ENCODE measurements around the gene TMEM158. TPM values are rescaled to one million over a fixed set of nuclear protein-coding genes. Genes with fewer than 3 reads are reported as not detected.

TMEM158 gene
- polyA plus RNA-seq, 1 experiment = 24.7 TPM

DNA sequence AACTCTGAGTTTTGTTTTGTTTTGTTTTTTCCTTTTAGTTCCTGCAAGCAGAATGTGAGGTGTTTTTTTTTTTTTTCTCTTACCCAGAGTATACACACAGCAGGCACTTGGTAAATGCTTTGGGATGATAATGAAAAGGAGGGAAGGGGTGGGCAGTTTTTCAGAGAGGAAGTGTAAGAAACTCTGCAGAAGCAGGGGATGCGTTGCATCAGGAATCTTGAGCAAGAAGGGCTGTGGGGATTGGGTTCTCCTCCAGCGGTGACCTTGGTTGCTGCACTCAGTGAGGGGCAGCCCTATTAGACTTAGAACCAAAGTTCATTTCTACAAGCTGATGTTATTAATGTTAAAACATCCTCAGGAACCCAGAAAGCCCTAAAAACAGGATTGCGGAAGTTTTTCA, 32.2 kb upstream of the TMEM158 start:
- Histone ChIP-seq H3K9me3 (ENCODE audit: control insufficient read depth, insufficient read depth, low read length) (no peaks in the 10 kb centered on the region), H3K27ac (ENCODE audit: low read depth, low read length) (no peak overlapping the region), H3K27me3 (ENCODE audit: control insufficient read depth, insufficient read depth, low read length) (no peaks in the 10 kb centered on the region), H3K4me3 (ENCODE audit: low read depth, low read length) (no peak overlapping the region)
- CTCF ChIA-PET = no interaction called here
- POLR2A ChIA-PET = no interaction called here
- TF ChIP-seq, protein P1, sequence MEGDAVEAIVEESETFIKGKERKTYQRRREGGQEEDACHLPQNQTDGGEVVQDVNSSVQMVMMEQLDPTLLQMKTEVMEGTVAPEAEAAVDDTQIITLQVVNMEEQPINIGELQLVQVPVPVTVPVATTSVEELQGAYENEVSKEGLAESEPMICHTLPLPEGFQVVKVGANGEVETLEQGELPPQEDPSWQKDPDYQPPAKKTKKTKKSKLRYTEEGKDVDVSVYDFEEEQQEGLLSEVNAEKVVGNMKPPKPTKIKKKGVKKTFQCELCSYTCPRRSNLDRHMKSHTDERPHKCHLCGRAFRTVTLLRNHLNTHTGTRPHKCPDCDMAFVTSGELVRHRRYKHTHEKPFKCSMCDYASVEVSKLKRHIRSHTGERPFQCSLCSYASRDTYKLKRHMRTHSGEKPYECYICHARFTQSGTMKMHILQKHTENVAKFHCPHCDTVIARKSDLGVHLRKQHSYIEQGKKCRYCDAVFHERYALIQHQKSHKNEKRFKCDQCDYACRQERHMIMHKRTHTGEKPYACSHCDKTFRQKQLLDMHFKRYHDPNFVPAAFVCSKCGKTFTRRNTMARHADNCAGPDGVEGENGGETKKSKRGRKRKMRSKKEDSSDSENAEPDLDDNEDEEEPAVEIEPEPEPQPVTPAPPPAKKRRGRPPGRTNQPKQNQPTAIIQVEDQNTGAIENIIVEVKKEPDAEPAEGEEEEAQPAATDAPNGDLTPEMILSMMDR (IDR thresholded peaks at IDR 0.05; ENCODE audit: low read depth, low read length) = no peak
- DNase-seq (ENCODE audit: low read depth, low spot score) = no peak

DNA sequence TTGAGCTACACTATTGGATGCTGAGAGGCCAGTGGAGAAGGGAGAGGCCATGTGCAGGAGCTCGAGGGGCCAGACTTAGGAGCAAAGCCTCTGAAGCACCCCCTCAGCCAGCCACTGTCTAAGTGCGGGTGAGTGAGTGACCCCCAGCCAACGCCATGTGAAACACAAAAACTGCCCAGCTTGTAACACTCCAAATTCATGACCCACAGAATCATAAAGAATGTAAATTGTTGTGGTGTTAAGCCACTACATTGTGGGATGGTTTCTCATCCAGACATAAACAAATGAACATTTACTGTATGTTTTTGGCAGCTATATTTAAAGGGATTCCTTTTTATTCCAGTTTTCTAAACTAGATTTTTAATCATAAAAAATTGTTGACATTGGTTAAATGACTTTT, 27.2 kb upstream of the TMEM158 start:
- TF ChIP-seq, protein P1 (IDR thresholded peaks at IDR 0.05; ENCODE audit: low read depth, low read length) = no peak

DNA sequence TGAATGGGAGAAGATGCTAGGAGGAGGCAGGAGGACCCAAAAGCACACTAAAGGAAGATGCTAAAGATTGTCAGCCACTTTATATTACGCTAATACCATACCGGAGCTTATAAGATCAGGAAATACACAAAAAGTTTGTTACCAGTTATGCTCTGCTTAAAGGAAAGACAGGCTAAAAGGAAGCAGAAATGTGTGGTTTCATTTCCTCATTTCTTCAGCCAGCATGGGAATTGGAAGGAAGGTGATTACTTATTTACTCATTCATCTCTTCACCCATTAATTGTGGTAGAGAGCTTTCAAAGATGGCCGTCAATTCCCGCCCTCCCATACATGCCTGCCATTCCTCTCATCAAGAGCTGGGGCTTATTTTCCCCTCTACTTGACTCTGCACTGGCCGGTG, 26.7 kb upstream of the TMEM158 start:
- ChIA-PET CTCF (interaction anchor here (0.5 to 1.4 kb wide), 2 partner anchors 173 to 215 kb away, joined by 3 read pairs; no protein-coding TSS in a partner anchor), POLR2A (interaction anchor here (0.7 to 1.3 kb wide), 3 partner anchors 20 to 255 kb away, joined by 3 to 5 read pairs (median 4); no protein-coding TSS in a partner anchor)
- DNase-seq (ENCODE audit: low read depth, low spot score) = no peak
- TF ChIP-seq, protein P1 (IDR thresholded peaks at IDR 0.05; ENCODE audit: low read depth, low read length) = no peak
- H3K27me3 ChIP-seq (ENCODE audit: control insufficient read depth, insufficient read depth, low read length) = no peaks in the 10 kb centered on the region
- no peaks in the 10 kb centered on the region for H3K9me3 ChIP-seq (ENCODE audit: control insufficient read depth, insufficient read depth, low read length)
- no peak overlapping the region for H3K4me3 ChIP-seq (ENCODE audit: low read depth, low read length)
- peak overlapping the region; percentile 79 for H3K27ac ChIP-seq (ENCODE audit: low read depth, low read length)

More for the DNA sequence above, 27.2 kb upstream of the TMEM158 start:
- peak overlapping the region; percentile 79 for H3K27ac ChIP-seq (ENCODE audit: low read depth, low read length)
- H3K27me3 ChIP-seq (ENCODE audit: control insufficient read depth, insufficient read depth, low read length) = no peaks in the 10 kb centered on the region
- ChIA-PET POLR2A (interaction anchor here (0.6 to 1.3 kb wide), 5 partner anchors 20 to 254 kb away, joined by 3 to 6 read pairs (median 4); no protein-coding TSS in a partner anchor), CTCF (no interaction called here)
- H3K4me3 ChIP-seq (ENCODE audit: low read depth, low read length) = no peak overlapping the region
- H3K9me3 ChIP-seq (ENCODE audit: control insufficient read depth, insufficient read depth, low read length) = no peaks in the 10 kb centered on the region
- peak; percentile 62 for DNase-seq (ENCODE audit: low read depth, low spot score)

DNA sequence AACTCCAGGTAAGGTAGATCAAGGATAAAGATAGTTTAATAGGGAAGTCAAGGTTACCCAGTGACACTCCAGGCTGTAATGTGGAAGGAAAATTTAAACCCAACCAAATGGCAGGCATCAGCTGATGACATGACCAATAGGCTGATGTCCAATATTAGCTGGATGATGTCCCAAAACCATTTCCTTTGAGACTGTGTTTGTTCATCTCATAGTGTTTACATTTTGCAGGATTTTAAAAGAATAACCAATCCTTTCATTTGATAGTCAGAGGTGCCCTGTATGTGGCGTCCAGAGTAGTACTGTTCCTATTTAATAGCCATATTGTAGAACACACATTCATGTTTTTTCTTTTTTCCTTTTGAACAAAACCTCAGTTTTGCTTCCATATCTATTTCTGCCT, 23.3 kb upstream of the TMEM158 start:
- no peaks in the 10 kb centered on the region for H3K27me3 ChIP-seq (ENCODE audit: control insufficient read depth, insufficient read depth, low read length)
- DNase-seq (ENCODE audit: low read depth, low spot score) = no peak
- H3K27ac ChIP-seq (ENCODE audit: low read depth, low read length) = no peak overlapping the region
- CTCF ChIA-PET = interaction anchor here (0.5 kb wide), 1 partner anchor 16 kb away, joined by 5 read pairs; no protein-coding TSS in a partner anchor
- POLR2A ChIA-PET = no interaction called here
- H3K9me3 ChIP-seq (ENCODE audit: control insufficient read depth, insufficient read depth, low read length) = no peaks in the 10 kb centered on the region
- TF ChIP-seq, protein P1 (IDR thresholded peaks at IDR 0.05; ENCODE audit: low read depth, low read length) = no peak
- H3K4me3 ChIP-seq (ENCODE audit: low read depth, low read length) = no peak overlapping the region

DNA sequence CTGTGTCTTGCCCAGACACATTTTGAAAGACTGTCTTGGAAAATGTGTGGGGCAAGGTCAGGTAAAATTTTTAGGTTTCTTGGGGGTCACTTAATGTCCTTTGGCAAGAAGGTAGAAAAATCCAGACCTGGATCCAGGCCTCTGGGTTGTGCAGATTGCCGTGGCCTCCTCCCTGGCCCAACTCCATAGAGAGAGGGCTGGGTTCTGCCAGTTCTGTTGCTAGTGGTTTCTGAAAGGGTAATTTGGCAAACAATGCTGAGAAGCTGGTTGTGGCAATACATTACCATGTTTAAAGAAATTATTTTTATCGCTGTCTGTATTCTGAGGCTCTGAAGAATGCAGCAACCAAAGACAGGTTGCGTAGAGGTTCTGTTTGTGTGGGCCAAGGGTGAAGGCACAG, 20.2 kb upstream of the TMEM158 start:
- Histone ChIP-seq H3K27ac (ENCODE audit: low read depth, low read length) (no peak overlapping the region), H3K4me3 (ENCODE audit: low read depth, low read length) (no peak overlapping the region), H3K27me3 (ENCODE audit: control insufficient read depth, insufficient read depth, low read length) (no peaks in the 10 kb centered on the region), H3K9me3 (ENCODE audit: control insufficient read depth, insufficient read depth, low read length) (no peaks in the 10 kb centered on the region)
- ChIA-PET POLR2A (no interaction called here), CTCF (no interaction called here)
- TF ChIP-seq, protein P1 (IDR thresholded peaks at IDR 0.05; ENCODE audit: low read depth, low read length) = no peak
- DNase-seq (ENCODE audit: low read depth, low spot score) = no peak

Data from AG04450 (cell line).